H1 (cell line): ENCODE results near the gene TCF25. TPM values are rescaled to one million over a fixed set of nuclear protein-coding genes. Genes with fewer than 3 reads are reported as not detected.

ENCODE experiments used
- CTCF ChIA-PET: fragments of 300-600 bp; sonication (Branson Sonifier 250); formaldehyde crosslinking; loops from one replicate; lab custom pipeline; 2021; ENCODE audit not compliant: partially characterized antibody; lab: Charles Lee
- POLR2A ChIA-PET: fragments of 300-600 bp; sonication (Branson Sonifier 250); formaldehyde crosslinking; loops from one replicate; lab custom pipeline; 2021; ENCODE audit warnings: inconsistent platforms; ENCODE audit not compliant: partially characterized antibody; lab: Charles Lee
- DNase-seq, 2 experiments: peaks; one replicate each; pipeline versions ENCODE4 v3.0.0 to v3.0.0-alpha.2; 2010 to 2022; ENCODE audit warnings: low spot score in 2 of 2, low read depth in 1 of 2, mixed read lengths in 1 of 2
- FAIRE-seq: peaks from 2 replicates; lab custom pipeline; 2011; peaks lifted over from hg19 to GRCh38; lab: Jason Lieb, UNC
- H2AFZ ChIP-seq: 2 replicates; pipeline ENCODE4 v1.8.1; 2012; ENCODE audit warnings: low read length, inconsistent platforms
- H2AK5ac ChIP-seq: 2 replicates; pipeline ENCODE4 v1.6.1; 2013; ENCODE audit warnings: low read depth, low read length
- H2BK120ac ChIP-seq: replicated peaks from 2 replicates; pipeline ENCODE3; 2013; ENCODE audit warnings: low read depth, low read length, inconsistent platforms
- H2BK12ac ChIP-seq: 2 replicates; pipeline ENCODE4 v1.6.1; 2013; ENCODE audit warnings: low read depth, low read length
- H2BK15ac ChIP-seq: 2 replicates; pipeline ENCODE4 v1.6.1; 2013; ENCODE audit warnings: low read length
- H2BK20ac ChIP-seq: 2 replicates; pipeline ENCODE4 v1.6.1; 2013; ENCODE audit warnings: low read length
- H2BK5ac ChIP-seq: 2 replicates; pipeline ENCODE4 v1.6.1; 2013; ENCODE audit warnings: low read depth, low read length
- H3K14ac ChIP-seq: 2 replicates; pipeline ENCODE4 v1.6.1; 2013; ENCODE audit warnings: inconsistent platforms; ENCODE audit not compliant: insufficient read length
- H3K18ac ChIP-seq: 2 replicates; pipeline ENCODE4 v1.6.1; 2013; ENCODE audit warnings: low read length; ENCODE audit errors: extremely low read depth
- H3K23ac ChIP-seq: 2 replicates; pipeline ENCODE4 v1.6.1; 2013; ENCODE audit warnings: inconsistent platforms; ENCODE audit not compliant: insufficient read length
- H3K23me2 ChIP-seq: 2 replicates; pipeline ENCODE4 v1.6.1; 2013; ENCODE audit warnings: low read depth, low read length
- H3K27ac ChIP-seq: 2 replicates; pipeline ENCODE4 v1.6.1; 2011; ENCODE audit warnings: low read depth, low read length, inconsistent platforms
- H3K27me3 ChIP-seq, 4 experiments: replicated peaks in 1 of 4; 1 replicate in 1 of 4; 2 replicates in 3 of 4; pipeline versions ENCODE4 v1.6.1 to v1.8.1; 2011 to 2013; ENCODE audit warnings: low read length in 3 of 4, mild to moderate bottlenecking in 3 of 4, inconsistent platforms in 2 of 4, mixed read lengths in 2 of 4, moderate library complexity in 1 of 4; ENCODE audit not compliant: control insufficient read depth in 3 of 4, insufficient read depth in 3 of 4; ENCODE audit errors: extremely low read depth in 1 of 4
- H3K36me3 ChIP-seq, 4 experiments: 2 replicates each; pipeline versions ENCODE4 v1.6.1 to v1.8.1; 2011 to 2013; ENCODE audit warnings: mild to moderate bottlenecking in 4 of 4, low read length in 3 of 4, moderate library complexity in 2 of 4, control low read depth in 1 of 4, inconsistent platforms in 1 of 4; ENCODE audit not compliant: insufficient read depth in 4 of 4, control insufficient read depth in 2 of 4
- H3K4ac ChIP-seq: replicated peaks from 2 replicates; pipeline ENCODE3; 2013; ENCODE audit warnings: low read length, low read depth, mixed read lengths, inconsistent platforms; ENCODE audit not compliant: insufficient read length
- H3K4me1 ChIP-seq, 4 experiments: replicated peaks in 1 of 4; 1 replicate in 1 of 4; 2 replicates in 3 of 4; pipeline versions ENCODE4 v1.6.1 to v1.8.1; 2011 to 2013; ENCODE audit warnings: low read length in 3 of 4, inconsistent platforms in 2 of 4, mixed read lengths in 1 of 4; ENCODE audit not compliant: insufficient read depth in 4 of 4, control insufficient read depth in 3 of 4
- H3K4me2 ChIP-seq, 2 experiments: 2 replicates each; pipeline versions ENCODE4 v1.6.1 to v1.8.1; 2011 to 2013; ENCODE audit warnings: low read depth in 2 of 2, low read length in 2 of 2, control low read depth in 1 of 2, inconsistent platforms in 1 of 2, mild to moderate bottlenecking in 1 of 2; ENCODE audit not compliant: insufficient read depth in 1 of 2
- H3K4me3 ChIP-seq, 4 experiments: fragments of 200-600, 300-600 bp in 1 of 4; sonication (generic), shearing (Covaris generic), sonication (Bioruptor Twin) in 1 of 4; 2 replicates each; pipeline versions ENCODE4 v1.5.1 to v1.8.1; 2011 to 2016; ENCODE audit warnings: low read length in 4 of 4, low read depth in 3 of 4, control low read depth in 2 of 4, inconsistent platforms in 2 of 4, mild to moderate bottlenecking in 2 of 4, mixed read lengths in 1 of 4, moderate library complexity in 1 of 4; ENCODE audit not compliant: insufficient read depth in 2 of 4; ENCODE audit errors: extremely low read depth in 1 of 4
- H3K56ac ChIP-seq: replicated peaks from 2 replicates; pipeline ENCODE3; 2013; ENCODE audit warnings: low read depth, mild to moderate bottlenecking, mixed read lengths, low read length, inconsistent platforms; ENCODE audit not compliant: insufficient read length
- H3K79me1 ChIP-seq: 2 replicates; pipeline ENCODE4 v1.6.1; 2013; ENCODE audit warnings: low read depth, low read length, control low read depth
- H3K79me2 ChIP-seq, 2 experiments: 2 replicates each; pipeline versions ENCODE4 v1.6.1 to v1.8.1; 2012 to 2013; ENCODE audit warnings: low read length in 2 of 2, mild to moderate bottlenecking in 2 of 2, inconsistent platforms in 1 of 2; ENCODE audit not compliant: insufficient read depth in 2 of 2, control insufficient read depth in 1 of 2
- H3K9ac ChIP-seq, 4 experiments: replicated peaks in 1 of 4; 1 replicate in 1 of 4; 2 replicates in 3 of 4; pipeline versions ENCODE4 v1.6.1 to v1.8.1; 2011 to 2013; ENCODE audit warnings: low read depth in 3 of 4, low read length in 3 of 4, control low read depth in 2 of 4, mild to moderate bottlenecking in 2 of 4, moderate library complexity in 2 of 4, inconsistent platforms in 1 of 4; ENCODE audit errors: extremely low read depth in 1 of 4
- H3K9me3 ChIP-seq, 2 experiments: 2 replicates each; pipeline versions ENCODE4 v1.6.1 to v1.8.1; 2012 to 2013; ENCODE audit warnings: mild to moderate bottlenecking in 2 of 2, moderate library complexity in 2 of 2, control low read depth in 1 of 2, inconsistent platforms in 1 of 2, low read depth in 1 of 2, low read length in 1 of 2, mixed read lengths in 1 of 2; ENCODE audit not compliant: insufficient read depth in 2 of 2
- H4K20me1 ChIP-seq, 2 experiments: replicated peaks in 1 of 2; 2 replicates each; pipeline versions ENCODE3 to v1.8.1; 2011 to 2013; ENCODE audit warnings: inconsistent platforms in 2 of 2, low read length in 2 of 2, mild to moderate bottlenecking in 1 of 2; ENCODE audit not compliant: insufficient read depth in 2 of 2, control insufficient read depth in 1 of 2
- H4K5ac ChIP-seq: 2 replicates; pipeline ENCODE4 v1.6.1; 2013; ENCODE audit warnings: low read length, low read depth, mixed read lengths, inconsistent platforms; ENCODE audit not compliant: insufficient read length
- H4K8ac ChIP-seq: 2 replicates; pipeline ENCODE4 v1.8.0; 2013; ENCODE audit warnings: mild to moderate bottlenecking, moderate library complexity, low read length, inconsistent platforms; ENCODE audit not compliant: insufficient read depth; ENCODE audit errors: extremely low read depth
- H4K91ac ChIP-seq: replicated peaks from 2 replicates; pipeline ENCODE3; 2013; ENCODE audit warnings: low read length, mixed read lengths, inconsistent platforms; ENCODE audit not compliant: insufficient read length
- HDAC2 ChIP-seq, 2 experiments: fragments of 300-600 bp in 1 of 2; sonication (generic) in 1 of 2; IDR thresholded peaks; 2 replicates each; pipeline ENCODE4 v1.6.1; 2011 to 2012; ENCODE audit warnings: low read depth in 2 of 2, low read length in 2 of 2, mild to moderate bottlenecking in 2 of 2, moderate library complexity in 2 of 2, borderline replicate concordance in 1 of 2, inconsistent platforms in 1 of 2
- JUN ChIP-seq: IDR thresholded peaks from 2 replicates; pipeline ENCODE4 v1.6.1; 2011; ENCODE audit warnings: low read depth, mild to moderate bottlenecking, improper control_type of control experiment, low read length
- JUND ChIP-seq: IDR thresholded peaks from 2 replicates; pipeline ENCODE4 v1.6.1; 2011; ENCODE audit warnings: mild to moderate bottlenecking, improper control_type of control experiment, low read length
- RAD21 ChIP-seq, 2 experiments: IDR thresholded peaks in 1 of 2; conservative IDR thresholded peaks in 1 of 2; 2 replicates each; pipeline ENCODE4 v1.6.1; 2011; ENCODE audit warnings: low read depth in 2 of 2, low read length in 2 of 2, improper control_type of control experiment in 1 of 2, inconsistent platforms in 1 of 2, mild to moderate bottlenecking in 1 of 2, moderate library complexity in 1 of 2
- RNF2 ChIP-seq: fragments of 200-900, 300-1000 bp; sonication (generic); IDR thresholded peaks from 2 replicates; pipeline ENCODE4 v1.7.1; 2016; ENCODE audit warnings: borderline replicate concordance, low read depth, mild to moderate bottlenecking, antibody characterized with exemption, low read length; ENCODE audit not compliant: poor library complexity, severe bottlenecking; ENCODE audit errors: missing control alignments
- SUZ12 ChIP-seq: fragments of 200-600 bp; sonication (generic); IDR thresholded peaks from 2 replicates; pipeline ENCODE4 v1.6.1; 2012; ENCODE audit warnings: mild to moderate bottlenecking, inconsistent platforms, low read length, moderate library complexity, mixed read lengths
- TBP ChIP-seq: IDR thresholded peaks from 2 replicates; pipeline ENCODE4 v1.6.1; 2011; ENCODE audit warnings: low read depth, low read length, improper control_type of control experiment
- WGBS, 2 experiments: shearing (Covaris generic) in 1 of 2; methylation state at CpG; one replicate each; pipeline versions ENCODE4 v1.1.6 to v1.1.7; 2013 to 2015; ENCODE audit warnings: low lambda C conversion rate in 2 of 2, mixed read lengths in 2 of 2, inconsistent platforms in 1 of 2, low coverage in 1 of 2, missing lambda C conversion rate in 1 of 2; ENCODE audit not compliant: insufficient replicate concordance in 2 of 2, insufficient coverage in 1 of 2, insufficient read length in 1 of 2; ENCODE audit errors: extremely low coverage in 1 of 2, missing lambda C conversion rate in 1 of 2; 5-methylcytosine and 5-hydroxymethylcytosine counted together
- polyA plus RNA-seq, 7 experiments: library from polyadenylated mRNA; depleted of rRNA in 3 of 7; stranded (reverse) in 5 of 7; unstranded in 2 of 7; fragments of >200 nt in 5 of 7; fragments of 200-250 nt in 2 of 7; gene quantifications; 1 replicate in 5 of 7; 2 replicates in 1 of 7; 4 replicates in 1 of 7; pipeline versions ENCODE4 v1.2.1 to v1.2.3, GENCODE V29; 2011 to 2013; ENCODE audit warnings: missing spikeins in 2 of 7, mixed read lengths in 2 of 7
- total RNA-seq: library from RNA; stranded (reverse); fragmentation: NEBNext Ultra II Directional; extraction: Animal tissue kit (Norgen Biotek cat#: 25700); gene quantifications from 2 replicates; pipeline ENCODE4 v1.2.1, GENCODE V29; 2021
- TF ChIP-seq, protein P1 (sequence below), 3 experiments: IDR thresholded peaks; 1 replicate in 2 of 3; 2 replicates in 1 of 3; pipeline versions ENCODE4 v1.5.1 to v1.6.1; 2011; ENCODE audit warnings: low read length in 3 of 3, mild to moderate bottlenecking in 3 of 3, inconsistent platforms in 2 of 3, low read depth in 1 of 3, moderate library complexity in 1 of 3; ENCODE audit not compliant: insufficient read depth in 1 of 3; ENCODE audit errors: control extremely low read depth in 1 of 3

TCF25 gene
- total and polyA plus RNA-seq, 2 of the 8 experiments (the other 6 are each of a cell fraction or from before 2014, with no cell fraction given): 78.1 to 102 TPM

DNA sequence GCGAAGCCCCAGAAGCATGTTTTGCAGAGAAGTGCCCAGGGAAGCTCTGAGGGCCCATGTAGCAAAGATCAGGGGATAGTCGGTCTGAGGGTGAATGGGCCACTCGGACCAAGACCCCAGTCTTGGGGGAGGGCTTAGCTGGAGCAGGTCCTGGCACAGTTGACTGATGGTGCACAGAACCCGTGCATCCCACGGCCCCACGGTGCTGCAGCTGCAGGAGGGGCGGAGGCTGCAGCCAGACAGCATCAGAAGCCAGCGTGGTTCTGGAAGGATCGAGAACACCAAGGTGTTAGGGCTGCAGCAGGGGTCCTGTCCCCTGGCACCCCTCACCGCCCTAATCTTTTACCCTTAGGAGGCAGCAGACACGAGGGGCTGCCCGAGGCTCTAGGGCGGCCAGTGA is 38.8 kb downstream of the TCF25 start:
- no peak overlapping the region for H4K5ac ChIP-seq
- H2AK5ac ChIP-seq: no peak overlapping the region
- H3K79me1 ChIP-seq: no peaks in the 10 kb centered on the region
- H2BK5ac ChIP-seq: no peak overlapping the region
- H3K23ac ChIP-seq: no peak overlapping the region
- no peak overlapping the region for H3K56ac ChIP-seq
- no peak overlapping the region for H3K9ac ChIP-seq
- no peak for FAIRE-seq
- no peak overlapping the region for H2AFZ ChIP-seq
- H3K79me2 ChIP-seq: no peaks in the 10 kb centered on the region
- no peak overlapping the region for H3K18ac ChIP-seq
- H4K91ac ChIP-seq: no peak overlapping the region
- H3K36me3 ChIP-seq: peaks cover 0 to 6% (median 2%) of the 10 kb centered on the region in 4 experiments; a peak in 4 of 8 replicates
- no peak overlapping the region for H2BK15ac ChIP-seq
- no peaks in the 10 kb centered on the region; a peak in 1 of 7 replicates for H3K27me3 ChIP-seq
- DNase-seq: no peak
- H3K4me3 ChIP-seq: no peak overlapping the region
- H2BK120ac ChIP-seq: no peak overlapping the region
- WGBS, 2 experiments: 90% methylated on average over 13 of the region's 13 CpGs; no CpG with 5 or more reads in 1 of the 2 experiments
- peaks cover 0 to 4% of the 10 kb centered on the region in 2 experiments for H4K20me1 ChIP-seq
- H3K4ac ChIP-seq: no peak overlapping the region
- H3K23me2 ChIP-seq: no peaks in the 10 kb centered on the region; the same call in 1 of the 2 replicates
- no peak for TF ChIP-seq JUND
- TF ChIP-seq, protein P1, sequence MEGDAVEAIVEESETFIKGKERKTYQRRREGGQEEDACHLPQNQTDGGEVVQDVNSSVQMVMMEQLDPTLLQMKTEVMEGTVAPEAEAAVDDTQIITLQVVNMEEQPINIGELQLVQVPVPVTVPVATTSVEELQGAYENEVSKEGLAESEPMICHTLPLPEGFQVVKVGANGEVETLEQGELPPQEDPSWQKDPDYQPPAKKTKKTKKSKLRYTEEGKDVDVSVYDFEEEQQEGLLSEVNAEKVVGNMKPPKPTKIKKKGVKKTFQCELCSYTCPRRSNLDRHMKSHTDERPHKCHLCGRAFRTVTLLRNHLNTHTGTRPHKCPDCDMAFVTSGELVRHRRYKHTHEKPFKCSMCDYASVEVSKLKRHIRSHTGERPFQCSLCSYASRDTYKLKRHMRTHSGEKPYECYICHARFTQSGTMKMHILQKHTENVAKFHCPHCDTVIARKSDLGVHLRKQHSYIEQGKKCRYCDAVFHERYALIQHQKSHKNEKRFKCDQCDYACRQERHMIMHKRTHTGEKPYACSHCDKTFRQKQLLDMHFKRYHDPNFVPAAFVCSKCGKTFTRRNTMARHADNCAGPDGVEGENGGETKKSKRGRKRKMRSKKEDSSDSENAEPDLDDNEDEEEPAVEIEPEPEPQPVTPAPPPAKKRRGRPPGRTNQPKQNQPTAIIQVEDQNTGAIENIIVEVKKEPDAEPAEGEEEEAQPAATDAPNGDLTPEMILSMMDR (IDR thresholded peaks at IDR 0.05; ENCODE audit: control extremely low read depth in 1 of 3, insufficient read depth in 1 of 3, low read depth in 1 of 3, low read length in 3 of 3): no peak
- TF ChIP-seq TBP: no peak
- TF ChIP-seq RAD21 (IDR thresholded peaks at IDR 0.05 in 1 of 2, conservative IDR thresholded peaks at IDR 0.05 in 1 of 2; ENCODE audit: low read depth in 2 of 2, low read length in 2 of 2): no peak
- no peak for TF ChIP-seq HDAC2 (IDR thresholded peaks at IDR 0.05; ENCODE audit: borderline replicate concordance in 1 of 2, low read depth in 2 of 2, low read length in 2 of 2)
- no peak for TF ChIP-seq SUZ12
- no peak for TF ChIP-seq JUN
- no peak for TF ChIP-seq RNF2
- peaks cover 0 to 9% of the 10 kb centered on the region in 2 experiments; a peak in 2 of 4 replicates for H3K9me3 ChIP-seq
- H2BK12ac ChIP-seq: no peak overlapping the region
- H3K14ac ChIP-seq: no peak overlapping the region
- no peak overlapping the region for H4K8ac ChIP-seq
- no peak overlapping the region for H2BK20ac ChIP-seq
- H3K27ac ChIP-seq: no peak overlapping the region
- H3K4me1 ChIP-seq: peaks cover 0 to 2% (median 0%) of the 10 kb centered on the region in 4 experiments; a peak in 4 of 7 replicates
- no peak overlapping the region for H3K4me2 ChIP-seq
- ChIA-PET CTCF (interaction anchor here (0.7 to 5.9 kb wide), 5 partner anchors 9 to 166 kb away, joined by 3 to 70 read pairs (median 3); partner anchors contain the start of genes MC1R and TUBB3), POLR2A (interaction anchor here (1.1 to 6.5 kb wide), 2 partner anchors 11 to 106 kb away, joined by 3 to 71 read pairs; partner anchors contain the start of gene TUBB3)
